GM19025 (cell line): ENCODE results near the gene CRLF2.
"Not testable (repeated sequence)": the region's sequence is repeated elsewhere in the genome, so short reads cannot be mapped to it uniquely, and the experiment has no call there.

Experiments used
- ATAC-seq: cut with Tn5 transposase; IDR thresholded peaks from one replicate; pipeline ENCODE4 v1.9.1; 2021; ENCODE audit warnings: mild to moderate bottlenecking, low read depth, moderate library complexity; ENCODE audit not compliant: unreplicated experiment

Gene CRLF2, protein sequence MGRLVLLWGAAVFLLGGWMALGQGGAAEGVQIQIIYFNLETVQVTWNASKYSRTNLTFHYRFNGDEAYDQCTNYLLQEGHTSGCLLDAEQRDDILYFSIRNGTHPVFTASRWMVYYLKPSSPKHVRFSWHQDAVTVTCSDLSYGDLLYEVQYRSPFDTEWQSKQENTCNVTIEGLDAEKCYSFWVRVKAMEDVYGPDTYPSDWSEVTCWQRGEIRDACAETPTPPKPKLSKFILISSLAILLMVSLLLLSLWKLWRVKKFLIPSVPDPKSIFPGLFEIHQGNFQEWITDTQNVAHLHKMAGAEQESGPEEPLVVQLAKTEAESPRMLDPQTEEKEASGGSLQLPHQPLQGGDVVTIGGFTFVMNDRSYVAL

DNA sequence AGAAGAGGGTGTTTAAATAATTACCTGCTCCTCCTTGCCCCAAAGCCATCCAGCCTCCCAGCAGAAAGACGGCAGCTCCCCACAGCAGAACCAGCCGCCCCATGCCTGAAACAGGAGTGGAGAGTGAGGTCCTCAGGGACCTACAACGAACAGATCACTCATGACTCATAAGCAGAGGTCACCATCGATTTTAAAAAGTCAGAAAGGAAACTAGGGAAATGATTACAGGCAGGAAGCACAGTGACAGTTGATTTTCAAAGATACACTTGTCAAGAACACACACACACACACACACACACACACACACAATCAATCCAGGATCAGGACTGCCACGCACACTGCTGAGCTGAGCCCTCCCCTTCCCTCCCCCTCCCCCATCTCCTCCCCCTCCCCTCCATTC lies at the start of gene CRLF2:
Gene CRLF2, minus strand, starts transcription at position 118 of the 400 bp plus-strand sequence. Its CDS starts 15 bp downstream, at position 103.
- peak; percentile 48 for ATAC-seq

DNA sequence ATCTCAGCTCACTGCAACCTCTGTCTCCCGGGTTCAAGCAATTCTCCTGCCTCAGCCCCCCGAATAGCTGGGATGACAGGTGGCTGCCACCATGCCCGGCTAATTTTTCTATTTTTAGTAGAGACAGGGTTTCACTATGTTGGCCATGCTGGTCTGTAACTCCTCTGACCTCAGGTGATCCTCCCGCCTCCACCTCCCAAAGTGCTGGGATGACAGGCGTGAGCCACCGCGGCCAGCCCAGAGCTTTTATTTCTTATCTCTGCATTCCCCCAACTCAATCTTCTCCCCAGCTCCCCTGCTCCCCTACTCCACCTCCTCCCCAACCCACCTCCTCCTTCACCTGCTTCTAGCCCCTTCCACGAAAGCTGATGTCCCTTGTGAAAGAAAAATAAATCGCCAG lies 49.3 kb upstream of the CRLF2 start:
- ATAC-seq = not testable (repeated sequence)

DNA sequence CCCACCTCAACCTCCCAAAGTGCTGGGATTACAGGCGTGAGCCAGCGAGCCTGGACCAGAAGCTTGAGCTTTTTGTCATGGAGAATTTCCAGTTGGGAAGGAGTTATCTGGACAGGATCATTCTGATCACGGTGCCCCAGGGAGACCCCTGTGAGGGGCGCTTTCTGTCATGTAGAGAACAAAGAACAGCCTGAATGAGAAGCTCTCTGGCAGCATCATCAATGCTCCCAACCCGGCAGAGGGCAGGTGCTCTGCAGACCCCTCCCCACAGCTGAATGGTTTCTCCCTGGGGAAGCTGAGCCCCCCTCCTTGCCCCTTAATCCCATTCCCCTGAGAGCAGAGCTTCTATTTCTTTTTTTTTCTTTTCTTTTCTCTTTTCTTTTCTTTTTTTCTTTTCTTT lies 48.8 kb upstream of the CRLF2 start:
- no peak for ATAC-seq

DNA sequence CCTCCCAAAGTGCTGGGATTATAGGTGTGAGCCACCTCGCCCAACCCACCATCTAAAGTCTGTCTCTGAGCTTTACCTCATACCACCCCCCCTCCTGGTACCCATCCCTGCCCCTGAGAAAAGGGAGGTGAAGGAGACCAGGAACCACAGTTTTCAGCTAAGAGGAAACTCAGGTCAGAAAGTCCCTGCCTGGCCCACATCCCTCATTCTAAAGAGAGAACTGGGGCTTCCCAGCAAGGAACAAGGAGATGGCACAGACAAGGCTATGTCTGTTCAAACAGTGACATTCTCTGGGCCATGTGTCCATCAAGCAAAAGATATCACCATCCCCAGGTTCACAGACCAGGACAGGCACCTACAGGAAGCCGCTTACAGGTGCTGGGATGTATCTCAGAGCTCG lies 40.4 kb upstream of the CRLF2 start:
- ATAC-seq = no peak

DNA sequence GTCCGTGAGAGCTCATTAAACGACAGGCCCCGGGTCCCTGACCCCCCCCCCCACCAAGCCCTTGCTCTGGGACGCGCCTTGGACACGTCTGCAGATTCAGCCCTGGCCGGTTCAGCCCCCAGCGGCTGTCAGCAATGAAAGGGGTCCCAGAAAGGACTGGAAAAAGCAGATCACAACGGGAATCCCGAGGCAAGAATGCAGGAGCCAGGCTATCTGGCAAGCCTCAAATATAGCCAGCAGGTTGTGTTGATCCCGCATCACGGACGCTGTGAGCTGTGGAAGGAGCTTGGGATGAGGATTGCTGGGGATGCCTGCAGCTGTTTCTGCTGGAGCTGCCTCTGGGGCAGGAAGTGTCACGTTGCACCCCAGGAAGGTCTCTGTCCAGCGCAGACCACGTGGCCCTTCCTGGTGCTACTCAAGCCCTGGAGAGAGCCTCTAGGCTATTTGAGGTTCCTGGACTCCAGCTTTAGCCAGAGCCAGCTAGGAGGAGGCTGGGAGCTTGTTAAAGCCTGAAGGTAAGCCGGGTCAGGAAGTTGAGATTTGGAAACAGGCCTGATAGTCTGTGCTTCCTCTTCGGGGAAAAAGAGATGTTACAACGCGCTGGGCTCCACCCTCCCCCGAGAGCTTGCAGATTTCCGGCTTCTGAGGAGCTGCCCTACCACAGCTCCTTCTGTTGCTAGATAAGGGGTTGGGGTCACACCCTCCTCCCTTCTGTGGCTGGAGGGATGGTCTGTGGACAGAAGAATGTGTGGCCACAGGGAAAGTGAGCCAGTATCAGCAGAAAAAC lies 36.8 kb upstream of the CRLF2 start:
- ATAC-seq = no peak

DNA sequence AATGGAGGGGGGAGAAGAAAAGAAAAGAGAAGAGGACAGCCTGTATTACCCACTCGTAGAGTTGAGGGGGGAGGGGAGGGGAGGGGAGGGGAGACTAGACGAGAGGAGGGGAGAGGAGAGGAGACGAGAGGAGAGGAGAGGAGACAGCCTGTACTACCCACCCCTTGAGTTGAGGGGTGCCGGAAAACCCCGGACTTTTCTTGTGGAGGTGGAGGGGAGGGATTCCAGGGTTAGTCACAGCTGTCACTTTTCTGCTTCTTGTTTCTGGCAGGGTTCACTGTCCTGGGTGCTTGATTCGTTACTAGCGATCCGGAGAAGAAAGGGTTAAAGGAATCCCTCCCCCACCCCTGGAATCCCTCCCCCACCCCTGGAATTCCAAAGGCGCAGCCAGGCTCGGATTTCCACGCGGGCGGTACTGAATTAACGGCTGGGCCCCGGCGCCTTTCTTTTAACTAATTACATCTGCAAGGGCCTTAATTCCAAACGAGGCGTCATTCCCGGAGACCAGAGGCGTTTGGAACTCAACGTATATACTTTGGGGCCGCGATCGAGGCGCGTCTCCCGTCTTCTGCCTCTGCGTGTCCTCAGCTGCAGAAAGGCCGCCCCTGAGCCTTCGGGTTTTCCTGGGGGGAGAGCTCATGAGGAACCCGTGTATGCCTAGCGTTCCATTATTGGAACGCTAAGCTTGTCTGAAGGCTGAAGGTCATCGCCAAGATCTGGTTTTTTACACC lies 36.0 kb upstream of the CRLF2 start:
- ATAC-seq = no peak

DNA sequence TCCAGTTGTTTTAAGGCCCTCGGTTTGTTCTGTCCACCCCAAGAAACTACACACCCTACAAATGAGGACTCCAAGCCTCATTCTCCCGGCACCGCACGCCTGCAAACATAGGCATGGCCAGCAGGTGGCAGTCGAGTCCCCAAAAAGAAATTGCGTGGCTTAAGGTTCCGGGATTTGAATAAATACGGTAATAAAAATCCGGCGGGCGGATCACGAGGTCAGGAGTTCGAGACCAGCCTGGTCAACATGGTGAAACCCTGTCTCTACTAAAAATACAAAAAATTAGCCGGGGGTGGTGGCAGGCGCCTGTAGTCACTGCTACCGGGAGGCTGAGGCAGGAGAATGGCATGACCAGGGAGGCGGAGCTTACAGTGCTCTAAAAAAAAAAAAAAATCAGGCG lies 34.4 kb upstream of the CRLF2 start:
- ATAC-seq = no peak

DNA sequence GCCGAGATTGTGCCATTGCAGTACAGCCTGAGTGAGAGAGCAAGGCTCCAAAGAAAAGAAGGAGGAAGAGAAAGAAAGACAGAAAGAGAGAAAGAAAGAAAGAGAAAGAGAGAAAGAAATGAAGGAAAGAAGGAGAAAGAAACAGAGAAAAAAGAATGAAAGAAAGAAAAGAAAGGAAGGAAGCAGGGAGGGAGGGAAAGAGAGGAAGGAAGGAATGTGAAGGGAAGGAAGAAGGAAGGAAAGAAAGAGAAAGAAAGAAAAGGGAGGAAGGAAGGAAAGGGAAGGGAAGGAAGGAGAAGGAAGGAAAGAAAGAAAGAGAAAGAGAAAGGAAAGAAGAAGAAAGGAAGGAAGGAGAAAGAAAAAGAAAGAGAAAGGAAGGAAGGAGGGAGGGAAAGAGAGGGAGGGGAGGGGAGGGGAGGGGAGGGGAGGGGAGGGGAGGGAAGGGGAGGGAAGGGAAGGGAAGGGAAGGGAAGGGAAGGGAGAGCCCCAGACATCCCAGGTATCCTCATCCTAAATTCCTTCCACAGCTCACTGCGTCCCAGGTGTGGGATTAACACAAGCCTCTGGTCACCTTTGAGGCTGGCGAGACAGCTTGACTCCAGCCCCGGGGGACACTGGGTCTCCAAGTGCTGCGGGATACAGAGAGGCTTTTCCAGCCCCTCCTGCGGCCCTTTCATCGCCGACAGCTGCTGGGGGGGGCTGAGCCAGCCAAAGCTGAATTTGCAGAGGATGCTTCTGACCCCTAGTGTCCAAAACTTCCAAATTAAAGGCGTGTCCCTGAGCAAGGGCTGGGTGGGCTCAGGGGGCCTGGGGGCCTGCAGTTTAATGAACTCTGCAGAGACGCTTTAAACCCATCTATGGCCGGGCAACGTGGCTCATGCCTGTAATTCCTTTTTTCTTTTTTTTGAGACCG lies 32.0 kb upstream of the CRLF2 start:
- no peak for ATAC-seq

DNA sequence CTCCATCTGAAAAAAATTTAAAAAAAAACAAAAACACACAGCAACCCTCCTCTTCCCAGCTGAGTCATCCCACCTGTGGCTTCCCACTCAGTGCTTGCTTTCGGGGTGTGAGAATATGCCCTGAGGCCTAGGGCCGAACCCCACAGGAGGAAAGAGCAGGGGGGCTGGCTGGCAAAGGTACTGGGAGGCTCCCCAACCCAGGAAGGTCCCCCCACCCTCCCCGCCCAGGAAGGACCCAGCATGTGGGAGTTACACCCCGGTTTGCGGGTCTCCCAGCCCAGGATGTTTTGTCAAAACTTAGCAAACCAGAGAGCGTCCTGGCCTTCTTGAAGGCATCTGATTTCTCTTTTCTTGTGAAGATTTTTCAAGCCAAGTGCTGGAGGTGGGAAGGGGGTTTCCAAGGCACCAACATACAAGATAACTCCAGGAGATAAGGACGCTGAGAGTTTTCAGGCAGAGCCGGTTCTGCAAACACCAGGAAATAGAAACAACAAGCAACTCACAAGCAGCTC lies 30.5 kb upstream of the CRLF2 start:
- ATAC-seq = no peak

DNA sequence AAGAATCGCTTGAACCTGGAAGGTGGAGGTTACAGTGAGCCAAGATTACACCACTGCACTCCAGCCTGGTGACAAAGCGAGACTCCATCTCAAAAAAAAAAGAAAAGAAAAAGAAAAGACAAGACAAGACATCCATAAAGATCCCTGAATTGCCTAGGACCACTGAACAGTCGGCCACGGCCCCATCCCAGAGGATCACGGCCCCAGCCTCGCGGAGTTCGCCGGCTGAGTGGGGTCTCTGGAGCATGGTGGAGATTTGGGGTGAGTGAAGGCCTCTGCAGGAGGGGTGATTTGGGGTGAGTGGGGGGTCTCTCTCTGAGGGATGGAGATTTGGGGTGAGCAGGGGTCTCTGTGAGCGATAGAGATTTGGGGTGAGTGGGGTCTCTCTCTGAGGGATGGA lies 28.1 kb upstream of the CRLF2 start:
- ATAC-seq = not testable (repeated sequence)

DNA sequence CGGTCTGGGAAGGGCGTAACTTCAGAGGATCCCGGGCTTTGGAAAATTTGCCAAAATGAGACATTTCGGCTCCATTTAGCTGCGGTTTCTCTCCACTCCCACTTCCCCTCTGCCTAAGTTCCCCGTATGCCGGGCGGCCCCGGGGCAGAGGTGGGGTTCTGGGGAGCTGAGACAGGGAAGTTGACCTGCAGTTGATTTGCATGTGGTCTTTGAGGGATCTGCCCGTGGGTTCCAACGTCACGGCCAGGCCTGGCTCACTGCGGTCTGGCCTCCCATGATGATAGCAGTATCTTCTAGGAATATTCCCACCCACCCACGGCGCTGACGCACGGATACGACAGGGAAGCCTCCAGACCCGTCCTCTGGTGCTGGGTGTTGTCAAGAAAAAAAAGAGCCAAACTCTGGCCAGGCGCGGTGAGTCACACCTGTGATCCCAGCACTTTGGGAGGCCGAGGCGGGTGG lies 27.3 kb upstream of the CRLF2 start:
- ATAC-seq = no peak

DNA sequence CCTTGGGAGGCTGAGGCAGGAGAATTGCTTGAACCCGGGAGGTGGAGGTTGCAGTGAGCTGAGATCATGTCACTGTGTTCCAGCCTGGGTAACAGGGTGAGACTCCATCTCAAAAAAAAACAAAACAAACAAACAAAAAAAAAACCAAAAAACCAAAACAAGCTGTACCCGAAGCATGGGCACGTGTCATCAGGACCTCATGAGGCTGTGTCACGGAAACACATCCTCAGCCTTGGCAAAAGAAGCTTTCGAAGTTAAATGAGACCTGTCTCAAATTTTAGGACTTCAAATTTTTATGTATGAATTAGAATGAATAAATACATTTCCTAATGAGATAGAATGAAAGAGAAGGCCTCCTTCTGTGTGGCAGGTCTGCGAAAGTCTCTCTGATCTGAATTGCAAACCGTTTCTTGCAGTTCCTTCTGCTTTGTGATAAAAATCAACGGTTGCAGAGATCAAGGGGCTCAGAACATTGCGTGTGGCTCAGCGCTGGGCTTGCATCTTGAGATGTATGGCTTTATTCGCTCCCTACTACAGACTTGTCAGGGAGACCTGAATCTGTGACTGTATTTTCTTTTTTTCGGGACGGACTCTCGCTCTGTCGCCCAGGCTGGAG lies 19.5 kb upstream of the CRLF2 start:
- ATAC-seq = no peak

DNA sequence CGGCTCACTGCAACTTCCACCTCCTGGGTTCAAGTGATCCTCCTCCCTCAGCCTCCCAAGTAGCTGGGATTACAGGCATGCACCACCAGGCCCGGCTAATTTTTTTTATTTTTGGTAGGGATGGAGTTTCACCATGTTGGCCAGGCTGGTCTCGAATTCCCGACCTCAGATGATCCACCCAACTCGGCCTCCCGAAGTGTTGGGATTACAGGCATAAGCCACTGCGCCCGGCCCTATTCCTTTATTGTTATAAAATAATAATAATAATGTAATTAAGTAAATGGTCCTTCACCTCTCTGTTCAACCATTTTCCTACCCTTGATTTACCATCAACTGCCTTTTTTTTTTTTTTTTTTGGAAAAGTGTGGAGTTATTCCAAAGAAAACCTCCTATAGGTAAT lies 15.7 kb upstream of the CRLF2 start:
- not testable (repeated sequence) for ATAC-seq

DNA sequence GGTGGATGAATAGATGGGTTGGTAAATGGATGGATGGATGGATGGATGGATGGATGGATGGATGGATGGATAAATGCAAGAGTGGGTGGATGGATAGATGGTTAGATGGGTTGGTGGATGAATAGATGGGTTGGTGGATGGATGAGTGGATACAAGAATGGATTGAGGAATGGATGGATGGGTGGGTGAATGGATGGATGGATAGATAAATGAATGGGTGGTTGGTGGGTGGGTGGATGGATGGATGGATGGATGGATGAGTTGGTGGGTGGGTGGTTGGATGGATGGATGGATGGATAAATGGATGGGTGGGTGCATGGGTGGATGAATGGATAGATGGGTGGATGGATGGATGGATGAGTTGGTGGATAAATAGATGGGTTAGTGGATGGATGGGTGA lies 13.8 kb upstream of the CRLF2 start:
- ATAC-seq = no peak

DNA sequence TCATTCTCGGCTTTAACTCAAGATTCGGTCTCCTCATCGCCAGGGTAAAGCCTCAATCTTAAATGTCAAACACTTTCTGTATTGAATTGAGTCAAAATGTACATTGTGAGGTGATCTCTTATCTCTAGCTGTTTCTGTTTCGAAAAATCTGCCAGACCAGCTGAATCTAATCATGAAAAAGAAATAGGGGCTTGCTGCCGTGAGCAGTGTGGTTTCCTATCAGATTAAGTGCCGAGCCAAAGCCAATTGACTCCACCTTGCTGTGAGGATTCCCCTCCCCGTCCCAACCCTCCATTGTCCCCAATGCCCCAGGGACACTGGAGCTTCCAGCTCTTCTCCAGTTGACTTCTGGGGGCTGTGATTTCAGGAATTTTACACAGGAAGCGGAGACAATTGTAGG lies 12.5 kb upstream of the CRLF2 start:
- ATAC-seq = no peak

DNA sequence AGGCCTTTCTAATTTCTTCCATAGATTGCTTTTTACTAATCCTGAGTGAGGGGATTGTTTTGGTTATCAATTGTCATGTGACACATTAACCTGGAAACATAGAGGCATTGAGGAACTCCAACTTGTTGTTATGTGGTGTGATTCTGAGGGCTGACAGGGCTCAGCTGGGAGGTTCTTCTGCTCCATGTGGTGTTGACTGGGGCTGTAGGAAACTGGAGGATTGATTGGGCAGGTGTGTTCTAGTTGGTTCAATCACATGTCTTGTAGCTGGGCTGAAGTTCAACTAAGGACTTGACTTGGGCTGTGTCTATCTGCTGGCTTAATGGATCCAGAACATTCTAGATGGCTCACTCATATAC lies 10.8 kb upstream of the CRLF2 start:
- no peak for ATAC-seq

DNA sequence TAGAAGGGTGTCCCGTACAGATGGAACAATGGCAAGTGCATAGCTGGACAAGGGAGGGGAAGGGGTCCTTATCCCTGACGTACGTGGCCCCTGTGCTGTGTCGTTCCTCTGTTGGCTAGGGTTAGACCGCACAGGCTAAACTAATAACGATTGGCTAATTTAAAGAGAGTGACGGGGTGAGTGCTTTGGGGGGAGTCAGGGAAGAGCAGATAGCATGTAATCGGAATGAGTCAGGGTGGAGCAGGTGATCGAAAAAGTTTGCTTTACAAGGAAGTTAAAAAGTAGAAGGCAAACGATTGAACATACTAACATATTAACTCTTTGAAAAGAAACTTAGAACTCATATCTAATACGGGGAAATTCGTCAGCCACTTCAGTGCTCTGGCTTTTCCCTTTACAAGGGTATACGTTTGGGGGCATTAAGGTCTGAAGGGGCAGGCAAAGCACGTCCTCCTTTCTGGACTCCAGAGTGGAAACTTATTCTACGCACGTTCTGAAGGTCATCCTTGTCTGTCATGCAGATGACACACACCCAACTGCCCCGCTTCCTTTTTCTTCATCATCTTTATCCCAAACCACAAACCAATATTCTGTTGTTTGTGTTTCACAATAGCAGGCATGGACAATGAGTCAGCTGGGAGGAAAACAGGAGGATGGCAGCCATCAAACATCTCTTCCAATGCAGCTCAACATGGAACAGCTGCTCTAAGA lies 10.2 kb upstream of the CRLF2 start:
- no peak for ATAC-seq

DNA sequence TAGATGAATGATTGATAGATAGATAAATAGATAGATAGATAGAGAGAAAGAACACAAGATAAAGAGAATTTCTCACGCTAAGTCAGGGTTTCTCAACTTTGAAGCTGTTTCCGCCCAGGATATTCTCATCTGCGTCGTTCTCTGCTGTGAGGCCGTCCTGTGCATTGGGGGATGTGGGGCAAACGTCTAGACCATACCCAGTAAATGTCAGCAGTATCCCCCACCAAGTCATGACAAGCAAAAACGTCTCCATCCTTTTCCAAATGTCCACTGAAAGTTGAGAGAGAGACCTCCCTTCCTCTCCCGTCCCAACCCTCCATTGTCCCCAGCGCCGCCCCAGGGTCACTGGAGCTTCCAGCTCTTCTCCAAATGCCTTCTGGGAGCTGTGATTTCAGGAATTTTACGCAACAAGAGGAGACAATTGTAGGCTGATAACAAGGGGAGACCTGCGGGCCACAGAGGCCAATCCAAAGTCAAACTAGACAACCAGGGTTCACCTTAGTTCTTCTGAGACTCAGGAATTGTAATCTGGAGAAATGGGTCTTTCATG lies 8.9 kb upstream of the CRLF2 start:
- no peak for ATAC-seq

DNA sequence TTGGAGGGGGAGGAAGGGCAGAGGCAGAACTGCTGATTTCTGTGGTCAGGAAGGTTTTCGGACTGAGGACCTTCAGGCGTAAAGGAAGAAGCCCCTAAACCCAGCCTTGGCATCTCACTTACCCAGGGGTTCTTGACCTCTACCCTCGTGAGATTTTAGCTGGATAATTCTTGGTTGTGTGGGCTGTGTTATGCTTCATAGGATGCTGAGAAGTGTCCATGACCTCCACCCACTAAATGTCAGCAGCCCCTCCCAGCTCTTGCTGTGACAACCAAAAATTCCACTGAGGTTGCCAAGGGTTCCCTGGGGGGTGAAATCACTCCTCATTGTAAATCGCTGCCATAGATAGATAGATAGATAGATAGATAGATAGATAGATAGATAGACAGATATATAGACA lies 5.8 kb upstream of the CRLF2 start:
- no peak for ATAC-seq
